T-helper 1 cell treated with Interleukin-12 subunit alpha and Interleukin-12 subunit beta and Interleukin-4 antibody, amounts not matched to agents 30 μg/mL and 1 μg/mL, for 36 hours (primary cell): ENCODE results near the gene FAM171A1.

Experiments used
- H3K27ac Mint-ChIP-seq: one replicate; pipeline ENCODE4 v1.8.0; 2021; ENCODE audit warnings: mild to moderate bottlenecking, mixed read lengths
- H3K27me3 Mint-ChIP-seq: one replicate; pipeline ENCODE4 v1.8.0; 2021; ENCODE audit warnings: low read depth, mixed read lengths
- H3K36me3 Mint-ChIP-seq: one replicate; pipeline ENCODE4 v1.8.0; 2021; ENCODE audit warnings: low read depth, mixed read lengths
- H3K4me1 Mint-ChIP-seq: one replicate; pipeline ENCODE4 v1.8.0; 2021; ENCODE audit warnings: low read depth, mixed read lengths
- H3K4me3 Mint-ChIP-seq: one replicate; pipeline ENCODE4 v1.8.0; 2021; ENCODE audit warnings: mild to moderate bottlenecking, moderate library complexity, mixed read lengths
- H3K9me3 Mint-ChIP-seq: one replicate; pipeline ENCODE4 v1.8.0; 2021; ENCODE audit warnings: mixed read lengths

The FAM171A1 gene

DNA sequence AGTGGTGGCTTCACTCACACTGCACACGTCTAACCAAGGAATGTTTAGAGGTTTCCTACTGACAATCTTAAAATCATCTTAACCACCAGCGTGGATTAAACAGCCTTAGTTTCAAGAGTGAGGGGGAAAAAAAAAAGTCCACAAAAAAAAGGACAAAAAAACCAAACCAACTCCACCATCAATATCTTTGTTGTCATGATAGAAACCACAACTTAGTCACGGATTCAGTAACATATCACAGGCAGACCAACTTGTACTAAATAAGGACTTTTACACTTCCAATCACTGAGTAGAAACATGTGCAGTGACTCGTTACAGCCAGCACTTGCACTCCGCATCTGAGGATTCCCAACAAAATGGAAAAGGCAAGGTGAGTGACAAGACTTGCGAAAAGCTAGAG lies 46.5 kb downstream of the FAM171A1 start:
- H3K27me3 Mint-ChIP-seq: peaks cover 7% of the 10 kb centered on the region
- no peak overlapping the region for H3K27ac Mint-ChIP-seq
- no peaks in the 10 kb centered on the region for H3K36me3 Mint-ChIP-seq
- H3K4me3 Mint-ChIP-seq: no peak overlapping the region
- H3K9me3 Mint-ChIP-seq: no peaks in the 10 kb centered on the region
- H3K4me1 Mint-ChIP-seq: no peaks in the 10 kb centered on the region

DNA sequence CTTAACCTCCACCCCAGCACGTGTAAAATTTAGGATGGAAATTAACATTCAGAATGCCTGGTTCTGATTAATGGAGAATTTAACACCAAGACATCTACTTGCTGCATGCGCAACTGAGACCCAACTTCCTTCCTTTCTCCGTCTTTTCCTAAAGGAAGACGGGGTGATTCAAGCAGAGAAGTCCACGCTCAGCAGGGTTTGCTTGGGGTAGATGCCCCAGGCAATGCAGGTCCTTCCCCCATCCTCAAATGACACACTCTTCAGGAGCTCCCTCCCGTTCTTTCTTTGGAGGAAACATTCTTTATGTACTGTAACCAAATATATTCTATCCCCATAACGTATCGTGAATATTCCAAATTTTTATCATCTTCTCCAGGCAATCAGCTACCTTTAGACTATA lies 47.0 kb downstream of the FAM171A1 start:
- Mint-ChIP-seq H3K4me3 (no peak overlapping the region), H3K36me3 (no peaks in the 10 kb centered on the region), H3K27me3 (peaks cover 7% of the 10 kb centered on the region), H3K4me1 (no peaks in the 10 kb centered on the region), H3K9me3 (no peaks in the 10 kb centered on the region), H3K27ac (no peak overlapping the region)

DNA sequence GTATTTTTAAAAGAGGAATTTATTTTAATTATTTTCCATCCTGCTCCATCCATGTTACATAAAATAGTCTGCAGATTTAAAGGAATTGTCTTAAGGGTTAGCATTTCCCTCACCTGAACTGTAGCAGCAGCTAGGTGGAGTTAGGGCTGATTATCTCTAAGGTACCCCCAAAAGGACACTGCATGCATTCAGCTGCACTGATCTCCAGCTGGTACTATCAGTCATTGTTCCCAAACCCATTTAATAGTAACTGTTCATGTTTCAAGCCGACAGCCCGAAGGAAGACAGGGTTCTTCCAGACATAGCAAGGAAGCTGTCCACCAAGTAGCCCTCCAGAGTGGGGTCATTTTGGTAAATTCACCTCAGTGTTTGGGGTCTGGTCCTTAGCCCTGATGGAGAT lies 48.7 kb downstream of the FAM171A1 start:
- Mint-ChIP-seq H3K4me3 (no peak overlapping the region), H3K36me3 (no peaks in the 10 kb centered on the region), H3K4me1 (no peaks in the 10 kb centered on the region), H3K27ac (no peak overlapping the region), H3K27me3 (peaks cover 7% of the 10 kb centered on the region), H3K9me3 (no peaks in the 10 kb centered on the region)

DNA sequence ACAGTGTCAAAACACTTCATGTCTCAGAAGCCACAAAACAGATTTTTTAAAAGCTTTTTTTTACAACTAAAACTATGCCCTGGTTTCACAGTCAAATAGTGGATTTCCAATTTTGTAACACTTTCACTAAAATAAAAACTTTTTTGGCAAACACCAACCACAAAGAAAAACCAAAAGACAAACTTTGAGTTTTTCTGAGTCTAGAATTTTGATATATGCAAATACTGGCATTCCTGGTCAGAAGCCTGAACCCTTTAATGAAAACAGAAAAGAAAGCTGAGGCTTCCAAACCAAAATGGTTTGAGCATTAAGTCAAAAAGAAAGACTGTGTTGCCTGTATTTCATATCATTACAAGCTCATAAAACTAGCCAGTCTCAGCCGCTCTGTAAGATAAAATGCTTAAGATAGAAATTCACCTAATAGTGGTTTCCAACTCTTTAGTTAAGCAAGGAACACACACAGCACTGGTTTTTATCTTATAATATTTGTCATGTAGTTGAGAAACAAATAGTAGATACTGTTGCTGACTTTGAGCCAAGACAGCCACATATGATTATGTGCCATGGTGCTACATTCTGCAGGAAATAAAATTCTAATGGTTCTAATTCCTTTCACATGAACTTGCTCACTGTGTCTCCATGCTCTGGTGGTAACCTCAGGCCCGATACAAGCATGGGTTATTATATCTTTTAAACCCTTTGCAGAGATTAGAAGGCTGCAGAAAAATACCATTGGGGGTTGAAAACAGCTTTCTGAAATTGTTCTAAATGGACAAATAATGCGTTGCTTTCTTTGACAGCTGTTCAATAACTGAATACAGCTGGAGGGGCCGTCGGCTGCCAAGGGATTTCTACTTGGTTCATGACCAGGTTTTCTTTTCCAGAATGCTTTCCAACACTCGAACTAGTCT lies 49.4 kb downstream of the FAM171A1 start:
- H3K4me1 Mint-ChIP-seq: no peaks in the 10 kb centered on the region
- H3K27ac Mint-ChIP-seq: no peak overlapping the region
- no peaks in the 10 kb centered on the region for H3K9me3 Mint-ChIP-seq
- no peaks in the 10 kb centered on the region for H3K36me3 Mint-ChIP-seq
- no peak overlapping the region for H3K4me3 Mint-ChIP-seq
- peaks cover 7% of the 10 kb centered on the region for H3K27me3 Mint-ChIP-seq

DNA sequence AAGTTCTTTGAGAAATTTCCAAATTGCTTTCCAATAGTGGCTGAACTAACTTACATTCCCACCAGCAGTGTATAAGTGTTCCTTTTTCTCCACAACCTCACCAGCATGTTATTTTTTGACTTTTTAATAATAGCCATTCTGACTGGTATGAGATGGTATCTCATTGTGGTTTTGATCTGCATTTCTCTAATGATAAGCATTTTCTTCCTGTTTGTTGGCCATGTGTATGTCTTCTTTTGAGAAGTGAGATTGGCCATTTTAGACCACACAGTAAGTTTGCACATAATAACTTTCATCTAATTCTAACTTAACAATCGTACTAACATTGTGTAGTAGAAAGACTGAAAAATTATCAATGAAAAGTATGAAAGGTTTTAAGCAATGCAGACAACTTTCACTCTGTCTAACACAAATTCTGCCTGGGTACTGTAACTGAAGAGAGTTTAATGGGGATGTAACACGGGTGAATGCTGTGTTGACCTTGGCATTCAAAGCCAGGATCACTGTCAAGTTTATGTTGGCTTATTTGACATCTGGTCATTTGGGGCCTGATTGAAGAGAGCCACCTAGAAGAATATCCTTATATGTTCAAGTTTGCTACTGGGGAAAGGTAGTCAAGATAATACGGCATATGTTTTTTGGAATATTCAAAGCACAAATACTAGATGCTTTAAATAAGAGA lies 50.4 kb downstream of the FAM171A1 start:
- H3K27me3 Mint-ChIP-seq: peaks cover 7% of the 10 kb centered on the region
- no peaks in the 10 kb centered on the region for H3K9me3 Mint-ChIP-seq
- H3K4me3 Mint-ChIP-seq: no peak overlapping the region
- no peak overlapping the region for H3K27ac Mint-ChIP-seq
- H3K4me1 Mint-ChIP-seq: no peaks in the 10 kb centered on the region
- H3K36me3 Mint-ChIP-seq: no peaks in the 10 kb centered on the region

DNA sequence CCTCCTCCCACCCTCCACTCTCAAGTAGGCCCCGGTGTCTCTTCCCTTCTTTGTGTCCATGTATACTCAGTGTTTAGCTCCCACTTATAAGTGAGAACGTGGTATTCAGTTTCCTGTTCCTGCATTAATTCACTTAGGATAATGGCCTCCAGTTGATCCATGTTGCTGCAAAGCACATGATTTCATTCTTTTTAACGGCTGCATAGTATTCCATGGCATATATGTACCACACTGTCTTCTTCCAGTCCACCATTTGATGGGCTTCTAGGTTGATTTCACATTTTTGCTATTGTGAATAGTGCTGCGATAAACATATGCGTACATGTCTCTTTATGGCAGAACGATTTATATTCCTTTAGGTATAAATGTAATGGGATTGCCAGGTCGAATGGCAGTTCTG lies 51.0 kb downstream of the FAM171A1 start:
- H3K4me1 Mint-ChIP-seq: no peaks in the 10 kb centered on the region
- H3K36me3 Mint-ChIP-seq: no peaks in the 10 kb centered on the region
- no peaks in the 10 kb centered on the region for H3K9me3 Mint-ChIP-seq
- no peak overlapping the region for H3K4me3 Mint-ChIP-seq
- H3K27ac Mint-ChIP-seq: no peak overlapping the region
- peaks cover 7% of the 10 kb centered on the region for H3K27me3 Mint-ChIP-seq

DNA sequence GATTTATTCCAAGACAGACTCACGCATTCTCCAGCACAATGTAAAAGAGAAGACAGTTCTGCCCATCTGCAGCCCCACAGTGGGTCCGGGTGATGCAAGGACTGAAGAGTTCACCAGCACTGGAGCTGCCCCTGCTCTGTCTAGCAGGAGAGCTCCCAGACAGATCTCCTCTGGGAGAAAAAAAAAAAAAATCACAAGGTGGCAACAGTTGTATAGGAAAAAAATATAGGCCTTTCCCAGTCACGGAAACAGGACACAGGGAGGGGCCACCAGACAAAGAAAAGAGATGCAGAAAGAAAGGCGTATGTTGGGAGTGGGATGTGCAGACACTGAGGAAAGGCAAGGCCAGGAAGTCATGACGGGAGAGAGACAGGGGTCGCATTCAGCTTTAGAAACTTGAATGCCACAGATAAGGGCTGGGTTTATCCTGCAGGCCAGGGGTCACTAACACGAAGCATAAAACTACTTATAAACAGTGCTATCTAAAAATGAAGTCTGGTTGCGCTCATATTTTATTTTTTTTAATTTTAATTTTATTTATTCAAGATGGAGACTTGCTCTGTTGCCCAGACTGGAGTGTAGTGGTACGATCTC lies 54.1 kb downstream of the FAM171A1 start:
- no peaks in the 10 kb centered on the region for H3K4me1 Mint-ChIP-seq
- H3K27ac Mint-ChIP-seq: no peak overlapping the region
- H3K4me3 Mint-ChIP-seq: no peak overlapping the region
- H3K36me3 Mint-ChIP-seq: no peaks in the 10 kb centered on the region
- H3K27me3 Mint-ChIP-seq: peaks cover 4% of the 10 kb centered on the region
- no peaks in the 10 kb centered on the region for H3K9me3 Mint-ChIP-seq

DNA sequence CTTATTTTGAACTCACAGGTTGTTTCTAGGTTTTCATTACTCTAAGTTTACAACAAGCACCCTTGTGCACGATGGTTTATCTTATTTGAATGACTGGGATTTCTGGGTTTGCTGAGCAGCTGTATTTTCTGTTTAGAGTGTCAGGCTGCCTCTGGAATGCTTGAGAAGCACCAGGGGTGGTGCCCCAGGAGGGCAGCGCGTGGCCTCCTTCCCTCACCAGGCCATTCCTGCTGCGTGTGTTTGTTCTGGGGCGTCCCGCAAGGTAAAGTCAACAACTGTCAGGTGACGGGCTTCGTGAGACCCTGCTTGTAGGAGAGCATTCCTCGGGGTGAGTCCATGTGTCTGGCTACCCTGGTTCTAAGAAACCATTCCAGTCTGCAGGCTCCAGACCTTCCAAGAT lies 54.9 kb downstream of the FAM171A1 start:
- no peak overlapping the region for H3K27ac Mint-ChIP-seq
- H3K4me3 Mint-ChIP-seq: no peak overlapping the region
- H3K4me1 Mint-ChIP-seq: no peaks in the 10 kb centered on the region
- H3K9me3 Mint-ChIP-seq: no peaks in the 10 kb centered on the region
- H3K27me3 Mint-ChIP-seq: peaks cover 6% of the 10 kb centered on the region
- no peaks in the 10 kb centered on the region for H3K36me3 Mint-ChIP-seq

DNA sequence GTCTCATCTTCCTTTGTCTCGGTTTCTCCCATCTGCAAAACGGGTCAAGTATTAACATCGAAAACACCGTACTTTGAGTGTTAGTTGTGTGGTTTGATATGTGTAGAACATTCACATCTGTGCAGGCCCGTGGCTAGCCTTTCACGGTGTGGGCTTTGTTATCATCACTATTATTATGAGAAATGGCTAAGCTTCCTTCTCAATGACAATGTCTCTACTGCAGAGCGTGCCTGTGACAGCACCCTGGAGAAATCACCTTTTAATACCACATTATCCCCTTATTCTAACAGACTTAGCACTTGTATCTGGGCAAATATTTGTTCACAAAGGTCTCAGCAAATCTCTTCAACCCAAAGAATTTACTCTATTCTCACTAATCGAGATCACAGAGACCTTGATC lies 55.8 kb downstream of the FAM171A1 start:
- H3K27me3 Mint-ChIP-seq: peaks cover 11% of the 10 kb centered on the region
- H3K9me3 Mint-ChIP-seq: no peaks in the 10 kb centered on the region
- no peaks in the 10 kb centered on the region for H3K36me3 Mint-ChIP-seq
- no peaks in the 10 kb centered on the region for H3K4me1 Mint-ChIP-seq
- H3K4me3 Mint-ChIP-seq: no peak overlapping the region
- no peak overlapping the region for H3K27ac Mint-ChIP-seq

DNA sequence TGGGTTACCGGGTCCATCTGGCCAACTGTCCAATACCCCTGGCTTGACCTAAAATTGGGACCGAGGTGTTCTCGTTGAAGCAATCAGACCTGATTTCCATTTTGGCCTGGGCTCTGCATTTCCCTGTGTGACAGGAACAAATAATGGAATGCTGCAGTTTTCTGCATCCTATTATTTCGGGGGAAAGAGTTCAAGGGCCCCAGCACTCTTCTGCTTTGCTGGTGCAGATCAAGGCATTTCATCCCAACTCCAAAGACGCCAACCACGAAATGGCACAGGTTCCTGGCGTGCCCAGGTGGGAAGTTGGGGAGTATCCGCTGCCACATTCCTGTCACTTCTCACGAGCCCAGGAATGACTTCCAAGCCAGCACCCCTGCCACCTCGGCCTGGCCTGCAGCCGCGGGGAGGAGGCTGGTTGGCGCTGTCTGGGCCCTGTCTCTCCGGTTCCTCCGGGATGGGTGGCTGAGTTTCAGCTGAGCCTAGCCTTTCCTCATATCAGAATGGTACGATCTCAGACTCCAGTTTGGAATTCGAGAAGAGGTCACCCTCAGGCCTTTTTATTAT lies 56.5 kb downstream of the FAM171A1 start:
- Mint-ChIP-seq H3K4me1 (no peaks in the 10 kb centered on the region), H3K9me3 (no peaks in the 10 kb centered on the region), H3K27ac (no peak overlapping the region), H3K36me3 (no peaks in the 10 kb centered on the region), H3K27me3 (peaks cover 12% of the 10 kb centered on the region), H3K4me3 (no peak overlapping the region)

DNA sequence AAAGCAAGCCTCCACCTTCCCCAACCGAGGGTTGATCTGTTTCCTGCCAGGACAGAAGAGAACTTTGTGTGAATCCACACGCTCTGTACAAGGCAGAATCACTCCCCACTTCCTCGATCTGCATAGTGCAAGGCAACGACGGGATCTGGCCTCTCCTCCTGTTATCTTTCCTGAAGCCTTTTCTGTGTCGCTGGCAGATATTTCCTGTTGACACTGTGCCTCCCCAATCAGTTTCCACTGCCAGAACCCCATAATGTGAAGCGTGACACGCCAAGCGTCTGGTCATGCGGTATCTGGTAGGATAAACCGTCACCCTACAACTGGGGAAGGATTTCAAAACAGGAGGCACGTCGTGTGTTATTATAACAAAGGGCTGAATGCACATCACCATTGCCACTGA lies 57.2 kb downstream of the FAM171A1 start:
- no peak overlapping the region for H3K27ac Mint-ChIP-seq

DNA sequence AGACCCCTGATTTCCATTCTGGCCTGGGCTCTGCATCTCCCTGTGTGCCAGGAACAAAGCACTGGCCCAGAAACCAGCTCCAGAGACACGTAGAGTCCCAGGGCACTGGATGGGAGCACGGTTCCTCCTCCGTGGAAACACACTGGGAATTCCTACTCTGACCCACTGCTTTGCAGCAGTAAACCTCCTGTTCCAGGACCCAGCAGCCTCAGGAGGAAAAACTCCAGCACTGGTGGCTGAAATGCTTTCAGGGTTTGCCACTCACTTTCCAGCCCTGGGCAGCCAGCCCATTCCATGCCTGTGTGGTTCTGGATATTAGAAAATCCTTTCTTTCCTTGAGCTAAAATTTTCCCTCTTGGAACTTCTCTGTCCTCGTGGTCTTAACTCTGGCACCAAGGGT lies 58.0 kb downstream of the FAM171A1 start:
- no peak overlapping the region for H3K4me3 Mint-ChIP-seq
- H3K9me3 Mint-ChIP-seq: no peaks in the 10 kb centered on the region
- H3K27me3 Mint-ChIP-seq: peaks cover 12% of the 10 kb centered on the region
- no peaks in the 10 kb centered on the region for H3K36me3 Mint-ChIP-seq
- H3K4me1 Mint-ChIP-seq: no peaks in the 10 kb centered on the region
- H3K27ac Mint-ChIP-seq: no peak overlapping the region

More for the DNA sequence above, 57.2 kb downstream of the FAM171A1 start:
- Mint-ChIP-seq H3K36me3 (no peaks in the 10 kb centered on the region), H3K4me3 (no peak overlapping the region), H3K27me3 (peaks cover 12% of the 10 kb centered on the region), H3K9me3 (no peaks in the 10 kb centered on the region), H3K4me1 (no peaks in the 10 kb centered on the region)

DNA sequence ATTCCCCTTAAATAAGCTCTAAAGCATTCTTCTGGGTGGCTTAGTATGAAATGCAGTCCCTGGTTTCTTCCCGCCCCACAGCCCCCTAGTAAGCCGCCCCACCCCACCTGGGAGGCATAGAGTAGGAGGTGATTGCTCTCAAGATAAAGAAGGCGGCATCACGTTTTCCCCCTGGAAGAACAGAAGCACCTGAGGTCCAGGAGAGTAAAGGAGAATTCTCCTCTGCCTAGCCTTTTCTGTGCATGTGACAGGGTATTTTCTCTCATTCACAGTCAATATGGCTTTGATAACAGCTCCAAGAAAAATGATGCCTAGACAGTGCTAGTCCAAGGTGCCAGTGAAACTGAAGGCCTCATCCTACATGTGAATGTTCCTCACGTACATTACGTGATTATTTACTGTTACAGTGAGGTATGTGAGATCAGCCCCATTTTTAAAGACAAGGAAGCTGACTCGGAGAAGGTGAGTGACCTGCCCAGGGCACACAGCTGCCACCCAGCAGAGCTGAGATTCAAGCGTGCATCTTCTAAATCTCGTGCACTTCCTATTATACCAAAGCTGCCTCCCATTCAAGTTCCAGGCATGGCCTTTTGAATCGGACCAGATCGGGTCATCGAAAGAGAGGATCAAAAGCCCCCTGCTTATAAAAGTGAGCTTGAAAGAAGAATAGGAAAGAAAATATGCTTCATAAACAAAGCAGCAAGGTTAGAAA lies 59.4 kb downstream of the FAM171A1 start:
- H3K4me1 Mint-ChIP-seq: no peaks in the 10 kb centered on the region
- H3K27me3 Mint-ChIP-seq: peaks cover 12% of the 10 kb centered on the region
- H3K9me3 Mint-ChIP-seq: no peaks in the 10 kb centered on the region
- no peaks in the 10 kb centered on the region for H3K36me3 Mint-ChIP-seq
- no peak overlapping the region for H3K4me3 Mint-ChIP-seq
- no peak overlapping the region for H3K27ac Mint-ChIP-seq
